Fibroblast of skin of back (primary cell): Measurements from ENCODE around the gene CDR2L. TPM values are rescaled to one million over a fixed set of nuclear protein-coding genes. Genes with fewer than 3 reads are reported as not detected.

ENCODE experiments used
- DNase-seq: peaks from one replicate; pipeline ENCODE4 v3.0.0-alpha.2; 2013
- polyA plus RNA-seq, 2 experiments: library from polyadenylated mRNA; unstranded; fragments of 120-200 nt; gene quantifications; one replicate each; pipeline ENCODE4 v1.2.1, GENCODE V29; 2013; ENCODE audit not compliant: insufficient read length in 2 of 2

The CDR2L gene
- 48.1 TPM for polyA plus RNA-seq (2013, experiment 1 of 2; ENCODE audit: insufficient read length)
- polyA plus RNA-seq (2013, experiment 2 of 2; ENCODE audit: insufficient read length): 38.4 TPM

DNA sequence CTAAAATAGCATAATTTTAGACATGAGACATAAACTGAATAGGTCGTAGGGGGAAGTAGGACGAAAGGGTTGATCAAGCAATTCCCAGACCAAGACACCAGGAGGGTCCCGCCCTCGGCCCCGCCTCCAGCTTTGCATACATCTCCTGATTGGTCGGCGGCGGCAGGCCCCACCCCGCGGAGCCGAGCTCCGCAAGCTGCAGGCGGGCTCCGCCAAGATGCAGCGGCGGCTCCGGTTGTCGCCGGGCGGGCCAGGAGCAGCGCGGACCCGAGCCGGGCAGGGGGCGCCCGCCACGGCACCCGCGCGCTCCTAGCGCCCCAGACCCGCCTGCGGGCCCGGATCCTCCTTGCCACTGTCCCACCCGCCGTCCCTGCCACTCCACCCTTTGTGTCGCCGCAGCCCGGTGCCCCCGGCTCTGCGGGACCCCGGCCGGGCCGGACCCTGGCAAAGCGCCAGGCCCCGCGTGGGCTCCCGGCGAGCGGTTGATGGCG lies at the start of gene CDR2L:
Gene CDR2L (plus strand): TSS at position 215 of the 491 bp plus-strand sequence. CDS start 412 bp downstream, outside the sequence.
- DNase-seq: peak; percentile 92

DNA sequence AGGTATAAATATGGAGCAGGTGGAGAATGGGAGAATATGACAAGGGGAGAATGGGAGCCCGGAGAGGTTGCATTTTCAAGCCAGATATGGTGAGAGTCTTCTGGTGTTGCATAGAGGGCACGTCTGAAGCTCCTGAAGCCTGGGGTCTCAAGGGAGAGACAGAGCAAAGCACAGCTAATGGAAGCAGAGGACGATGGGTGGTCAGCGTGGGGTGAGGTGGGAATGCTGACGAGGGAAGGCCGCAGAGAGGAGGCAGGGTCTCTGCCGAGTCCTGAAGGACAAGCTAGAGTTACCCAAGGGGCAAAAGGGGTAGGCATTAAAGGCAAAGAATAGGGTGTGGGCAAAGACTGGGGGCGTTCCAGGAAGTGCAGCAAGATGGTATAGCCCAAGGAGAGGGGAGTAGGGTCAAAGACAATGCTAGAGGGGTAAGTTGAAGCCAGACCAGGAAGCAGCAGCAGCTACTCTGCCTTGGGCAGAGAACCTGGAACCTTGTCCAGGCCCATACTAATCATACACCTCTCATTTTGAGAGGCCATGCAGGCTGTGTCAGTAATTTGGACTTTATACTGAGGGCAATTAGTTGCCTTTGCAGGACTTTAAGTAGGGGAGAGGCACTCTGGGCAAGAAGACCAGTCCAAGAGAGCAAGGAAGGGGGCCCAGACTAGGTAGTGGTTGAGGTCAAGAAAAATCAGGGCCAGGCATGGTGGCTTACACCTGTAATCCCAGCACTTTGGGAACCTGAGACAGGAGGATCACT lies 49.1 kb upstream of the CDR2L start:
- DNase-seq: no peak

DNA sequence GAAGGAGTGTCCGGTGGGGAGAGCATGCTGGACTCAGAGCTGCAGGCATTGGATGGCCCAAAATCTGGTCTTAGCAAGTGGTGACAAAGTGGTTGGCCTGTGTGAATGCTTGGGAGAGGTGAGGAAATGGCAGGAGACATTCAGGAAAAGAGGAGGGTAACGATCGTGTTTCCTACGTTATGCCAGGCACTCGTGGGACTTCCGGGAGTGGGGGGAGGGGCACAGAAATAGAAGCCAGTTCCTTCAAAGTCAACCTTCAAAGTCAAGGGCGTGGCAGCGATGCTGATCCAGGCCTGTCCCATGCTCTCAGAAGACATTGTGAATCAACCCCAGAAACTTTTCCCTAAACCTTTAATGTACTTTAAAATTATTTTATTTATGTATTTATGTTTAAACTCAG lies 47.9 kb upstream of the CDR2L start:
- no peak for DNase-seq

DNA sequence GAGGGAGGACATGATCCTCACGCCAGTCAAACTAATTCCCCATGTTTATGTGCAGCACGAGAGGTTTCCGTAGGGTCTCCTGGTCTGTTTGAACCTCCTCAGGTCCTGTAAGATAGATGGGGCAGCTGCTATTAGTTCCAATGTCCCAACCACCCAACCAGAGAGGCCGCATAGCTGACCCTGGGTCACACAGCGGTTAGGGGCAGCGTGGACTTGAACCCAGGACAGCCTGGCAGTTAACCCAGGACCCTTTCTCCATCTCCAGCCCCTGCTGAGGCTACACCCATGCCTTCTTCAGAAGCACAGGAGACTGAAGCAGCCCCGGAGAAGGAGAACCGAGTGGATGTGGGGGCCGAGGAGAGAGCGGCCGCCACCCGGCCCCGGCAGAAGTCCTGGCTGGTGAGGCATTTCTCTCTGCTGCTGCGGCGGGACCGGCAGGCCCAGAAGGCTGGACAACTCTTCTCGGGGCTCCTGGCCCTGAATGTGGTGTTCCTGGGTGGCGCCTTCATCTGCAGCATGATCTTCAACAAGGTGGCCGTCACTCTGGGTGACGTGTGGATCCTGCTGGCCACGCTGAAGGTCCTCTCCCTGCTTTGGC lies 46.2 kb upstream of the CDR2L start:
- DNase-seq: no peak

DNA sequence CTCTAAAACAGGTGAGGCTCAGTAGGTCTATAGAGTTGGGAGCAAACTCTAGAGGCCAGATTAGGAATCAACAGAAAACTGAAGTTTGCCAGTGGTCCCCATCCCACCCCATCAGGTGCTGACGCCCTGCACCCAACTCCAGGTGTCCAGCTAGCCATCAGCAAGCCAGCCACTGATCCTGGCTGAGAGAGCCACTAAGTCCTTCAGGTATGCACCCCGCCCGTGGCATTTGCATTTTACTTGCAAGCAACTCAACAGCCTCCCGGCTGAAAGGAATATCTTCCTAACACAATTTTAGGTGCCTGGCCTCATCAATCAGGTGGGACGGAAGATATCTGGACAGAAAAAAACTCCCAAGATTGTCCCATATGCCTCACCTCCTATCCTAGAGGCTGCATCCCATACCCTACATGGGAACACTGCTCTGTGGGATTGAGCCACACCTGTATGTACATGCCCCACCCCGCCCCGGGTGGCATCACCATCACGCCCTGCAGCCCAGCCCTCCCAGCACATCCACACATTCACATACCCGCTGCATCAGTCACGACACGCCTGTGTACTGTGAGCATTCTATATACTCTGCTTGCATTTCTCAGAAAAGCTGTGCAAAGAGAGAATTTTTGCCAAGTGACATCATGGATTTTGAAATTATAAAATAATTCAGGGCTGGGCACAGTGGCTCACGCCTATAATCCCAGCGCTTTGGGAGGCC lies 43.5 kb upstream of the CDR2L start:
- no peak for DNase-seq

DNA sequence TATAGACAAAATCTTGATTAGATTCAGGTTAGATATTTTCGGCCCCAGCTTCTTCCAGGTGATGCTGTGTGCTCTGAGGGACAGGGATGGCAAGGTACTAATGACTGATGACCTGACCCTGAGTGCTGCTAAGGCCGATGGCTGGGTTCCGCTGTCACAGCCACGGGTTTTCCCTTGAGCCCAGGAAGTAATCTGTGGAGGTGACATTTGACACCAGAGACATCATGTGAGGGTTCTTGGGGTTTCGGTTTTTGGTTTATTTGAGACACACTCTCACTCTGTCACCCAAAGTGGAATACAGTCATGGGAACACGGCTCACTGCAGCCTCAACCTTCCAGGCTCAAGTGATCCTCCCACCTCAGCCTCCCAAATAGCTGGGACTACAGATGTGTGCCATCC lies 41.9 kb upstream of the CDR2L start:
- DNase-seq: no peak

DNA sequence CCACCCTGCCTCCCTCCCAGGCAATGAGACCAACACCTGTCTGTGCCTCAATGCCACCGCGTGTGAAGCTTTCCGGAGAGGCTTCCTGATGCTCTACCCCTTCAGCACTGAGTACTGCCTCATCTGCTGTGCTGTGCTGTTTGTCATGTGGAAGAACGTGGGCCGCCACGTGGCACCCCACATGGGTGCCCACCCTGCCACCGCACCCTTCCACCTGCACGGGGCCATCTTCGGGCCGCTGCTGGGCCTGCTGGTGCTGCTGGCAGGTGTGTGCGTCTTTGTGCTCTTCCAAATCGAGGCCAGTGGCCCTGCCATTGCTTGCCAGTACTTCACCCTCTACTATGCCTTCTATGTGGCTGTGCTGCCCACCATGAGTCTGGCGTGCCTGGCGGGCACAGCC lies 40.8 kb upstream of the CDR2L start:
- no peak for DNase-seq

DNA sequence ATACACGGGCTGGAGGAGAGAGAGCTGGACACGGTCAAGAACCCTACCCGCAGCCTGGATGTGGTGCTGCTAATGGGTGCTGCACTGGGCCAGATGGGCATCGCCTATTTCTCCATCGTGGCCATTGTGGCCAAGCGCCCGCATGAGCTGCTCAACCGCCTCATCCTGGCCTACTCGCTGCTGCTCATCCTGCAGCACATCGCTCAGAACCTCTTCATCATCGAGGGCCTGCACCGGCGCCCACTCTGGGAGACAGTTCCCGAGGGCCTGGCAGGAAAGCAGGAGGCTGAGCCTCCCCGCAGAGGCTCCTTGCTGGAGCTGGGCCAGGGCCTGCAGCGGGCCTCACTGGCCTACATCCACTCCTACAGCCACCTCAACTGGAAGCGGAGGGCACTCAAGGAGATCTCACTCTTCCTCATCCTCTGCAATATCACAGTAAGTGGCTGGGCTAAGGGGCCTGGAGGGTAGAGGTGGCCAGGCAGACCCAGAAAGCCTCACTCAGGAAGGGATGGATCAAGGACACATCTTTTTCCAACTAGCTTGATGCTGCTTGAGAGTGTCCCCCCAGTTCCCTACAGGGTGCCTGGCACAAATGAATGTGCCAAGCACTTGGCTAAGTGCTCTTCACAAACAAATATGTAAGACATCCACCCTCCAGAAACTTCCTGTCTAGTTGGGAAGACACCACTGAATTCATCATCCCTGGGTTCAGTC lies 40.2 kb upstream of the CDR2L start:
- DNase-seq: no peak

DNA sequence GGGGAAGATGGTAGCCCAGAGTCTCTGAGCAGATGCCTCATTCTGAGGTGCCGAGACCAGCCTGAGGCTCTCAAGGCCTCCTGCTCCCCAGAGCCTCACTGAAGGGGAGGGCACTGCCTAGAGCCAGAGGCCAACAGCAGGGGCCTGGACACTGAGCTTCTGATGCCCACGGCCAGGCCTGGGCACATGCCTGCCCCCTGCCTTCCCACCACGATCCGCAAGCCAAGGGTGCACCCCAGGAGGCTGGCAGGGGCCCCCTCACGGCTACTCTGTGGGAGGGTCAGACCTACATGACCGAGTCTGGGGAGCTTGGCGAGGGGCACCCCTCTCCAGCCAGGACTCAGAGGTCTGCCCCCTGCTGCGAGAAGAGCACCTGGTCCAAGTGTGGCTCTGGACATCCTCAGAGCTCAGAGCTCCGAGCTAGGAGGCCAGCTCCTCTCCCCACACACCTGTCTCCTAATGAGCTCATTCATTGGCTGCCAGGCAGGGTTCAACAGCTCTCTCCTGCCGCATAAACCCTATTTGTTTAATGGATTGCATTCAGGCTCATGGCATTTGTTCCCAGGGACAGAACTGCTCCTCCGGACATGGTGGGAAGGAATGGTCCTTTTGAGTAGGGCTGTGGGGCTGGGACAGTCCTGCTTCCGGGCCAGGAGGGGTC lies 37.8 kb upstream of the CDR2L start:
- no peak for DNase-seq

DNA sequence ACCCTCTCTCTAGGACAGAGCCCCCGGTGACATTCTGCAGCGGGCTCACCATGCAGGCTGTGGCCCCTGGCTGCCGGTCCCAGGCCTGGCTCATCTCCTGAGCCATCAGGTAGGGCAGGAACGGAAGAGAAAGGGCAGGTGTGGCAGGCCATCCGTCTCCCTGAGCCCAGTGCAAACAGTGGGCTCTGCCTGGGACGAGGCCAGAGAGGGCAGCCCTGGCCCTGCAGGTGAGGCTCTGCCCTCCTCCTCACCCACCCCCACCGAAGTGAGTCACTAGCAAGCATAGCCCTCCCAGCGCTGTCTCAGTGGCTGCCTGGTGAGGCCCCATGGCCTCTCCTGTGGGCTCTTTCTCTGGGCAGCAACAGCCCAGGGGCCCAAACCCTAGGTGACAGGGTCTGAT lies 37.2 kb upstream of the CDR2L start:
- DNase-seq: no peak

DNA sequence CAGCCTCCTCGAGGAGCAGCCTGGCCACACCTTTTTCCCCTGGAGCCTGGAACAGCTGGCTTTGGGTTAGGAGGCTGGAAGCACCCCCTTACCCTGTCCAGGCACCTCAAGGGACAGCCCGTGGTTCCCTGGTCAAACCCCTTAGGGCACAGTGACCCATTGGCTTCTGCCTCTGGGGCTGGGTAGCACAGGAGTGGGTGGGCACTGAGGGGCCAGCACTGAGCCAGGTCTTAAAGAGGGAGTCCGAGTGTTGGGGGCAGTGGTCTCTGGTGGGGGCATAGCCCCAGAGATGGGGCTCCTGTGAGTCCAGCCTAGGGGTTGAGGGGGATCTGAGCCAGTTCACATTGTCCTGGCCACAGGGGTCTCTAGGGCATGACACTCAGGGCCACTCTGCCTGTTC lies 36.4 kb upstream of the CDR2L start:
- DNase-seq: no peak

DNA sequence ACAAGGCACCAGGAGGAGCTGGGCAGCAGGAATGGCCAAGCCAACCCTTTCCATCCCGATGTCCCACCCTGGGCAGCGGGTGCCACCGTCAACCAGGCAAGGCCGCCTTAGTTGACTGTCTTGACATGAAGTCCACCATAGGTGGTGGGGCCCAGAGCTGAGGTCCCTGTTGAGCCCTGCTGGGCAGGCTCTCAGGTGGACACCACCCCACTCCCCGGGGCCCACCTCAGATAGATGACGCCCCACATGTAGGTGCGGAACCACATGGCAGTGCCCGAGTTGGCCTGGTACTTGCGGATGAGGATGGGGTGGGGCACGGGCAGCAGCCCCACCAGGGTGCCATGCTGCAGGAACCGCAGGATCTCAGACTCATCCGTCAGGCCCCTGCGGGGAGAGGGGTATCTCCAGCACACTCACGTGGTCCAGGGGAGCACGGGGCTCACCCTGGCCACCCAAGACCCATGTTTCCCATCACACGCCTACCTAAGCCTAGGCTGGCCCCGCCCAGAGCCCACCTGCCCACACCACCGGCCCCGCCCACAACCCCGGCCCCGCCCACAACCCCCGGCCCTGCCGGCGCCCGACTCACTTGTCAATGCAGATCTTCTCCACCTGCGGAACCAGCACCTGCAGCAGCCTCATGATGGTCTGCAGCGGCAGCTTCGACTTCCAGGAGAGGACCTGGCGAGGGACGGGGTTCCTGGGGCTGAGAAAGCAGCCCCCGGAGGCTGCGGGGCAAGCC lies 35.6 kb upstream of the CDR2L start:
- DNase-seq: no peak

DNA sequence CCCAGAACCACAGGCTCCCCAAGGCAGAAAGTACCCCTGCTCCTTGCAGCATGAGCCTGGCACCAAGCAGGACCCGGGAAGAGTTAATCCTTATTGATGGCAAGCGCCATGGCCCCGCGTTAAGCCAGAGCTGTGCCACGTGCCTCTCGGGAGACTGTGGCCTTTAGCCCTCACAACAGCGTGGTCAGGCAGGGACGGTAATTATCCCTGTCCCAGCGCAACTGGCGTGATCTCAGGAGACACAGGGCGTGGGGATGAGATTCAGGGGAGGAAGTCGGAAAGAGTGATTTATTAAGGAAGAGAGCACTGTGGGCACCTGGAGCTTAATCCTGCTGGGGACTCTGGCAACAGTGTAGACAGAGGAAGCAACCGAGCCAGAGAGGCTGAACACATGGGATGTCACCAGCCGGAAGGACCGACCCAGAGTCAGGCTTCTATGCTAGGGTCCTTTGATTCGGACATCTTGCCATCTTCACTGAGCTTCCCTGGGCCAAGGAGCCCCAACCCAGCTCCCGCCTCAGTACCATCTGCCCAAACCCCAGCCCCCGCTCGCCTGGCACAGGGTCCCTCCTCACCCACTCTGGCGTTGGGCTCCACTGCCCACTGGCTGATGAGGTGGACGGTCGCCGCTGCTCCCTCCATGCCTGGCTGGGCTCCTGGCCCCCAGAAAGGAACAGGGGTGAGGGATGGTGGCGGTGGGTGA lies 34.9 kb upstream of the CDR2L start:
- no peak for DNase-seq

DNA sequence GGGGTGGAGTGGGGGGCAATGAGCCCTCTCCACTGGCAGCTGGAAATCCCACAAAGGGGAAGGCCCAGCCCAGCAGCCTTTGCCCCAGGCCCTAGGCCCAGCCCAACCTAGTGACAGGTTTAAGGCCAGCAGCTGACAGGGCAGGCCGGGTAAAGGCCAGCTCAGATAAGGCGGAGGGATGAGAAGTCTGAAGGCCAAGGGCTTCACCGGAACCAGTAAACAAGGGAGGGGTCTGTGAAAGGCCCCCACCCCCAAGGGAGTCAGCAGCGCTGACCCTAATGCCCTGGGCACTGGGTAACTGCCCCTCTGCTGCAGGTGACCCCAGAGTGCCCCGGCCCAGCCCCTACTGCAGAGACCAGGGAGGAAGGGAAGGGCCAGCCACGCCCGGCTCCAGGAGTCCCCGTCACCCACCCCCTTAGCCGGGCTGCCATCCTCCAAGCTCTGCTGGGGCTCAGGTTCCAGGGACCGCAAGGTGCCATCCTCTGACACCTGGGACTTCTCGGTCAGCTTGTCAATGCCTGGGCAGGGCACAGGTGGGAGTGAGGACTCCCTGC lies 34.2 kb upstream of the CDR2L start:
- no peak for DNase-seq

DNA sequence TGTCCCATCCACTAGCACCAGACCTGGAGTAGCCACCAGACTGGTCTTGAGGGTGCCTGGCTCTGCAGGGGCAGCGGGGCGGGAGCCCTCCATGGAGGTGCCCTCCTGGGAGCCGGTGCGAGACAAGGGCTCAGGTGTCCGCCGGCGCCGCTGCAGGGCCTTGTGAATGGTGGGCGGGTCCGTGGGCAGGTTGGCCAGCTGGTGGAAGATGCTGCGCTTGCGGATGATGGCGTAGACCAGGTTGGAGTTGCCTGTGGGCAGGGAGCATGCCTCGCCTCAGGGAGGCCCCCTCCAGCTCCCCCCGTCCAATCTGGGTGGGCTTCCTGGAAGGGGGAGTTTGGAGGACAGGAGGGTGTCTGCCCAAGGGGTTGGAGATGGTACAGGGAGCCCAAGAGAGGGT lies 33.3 kb upstream of the CDR2L start:
- DNase-seq: no peak

DNA sequence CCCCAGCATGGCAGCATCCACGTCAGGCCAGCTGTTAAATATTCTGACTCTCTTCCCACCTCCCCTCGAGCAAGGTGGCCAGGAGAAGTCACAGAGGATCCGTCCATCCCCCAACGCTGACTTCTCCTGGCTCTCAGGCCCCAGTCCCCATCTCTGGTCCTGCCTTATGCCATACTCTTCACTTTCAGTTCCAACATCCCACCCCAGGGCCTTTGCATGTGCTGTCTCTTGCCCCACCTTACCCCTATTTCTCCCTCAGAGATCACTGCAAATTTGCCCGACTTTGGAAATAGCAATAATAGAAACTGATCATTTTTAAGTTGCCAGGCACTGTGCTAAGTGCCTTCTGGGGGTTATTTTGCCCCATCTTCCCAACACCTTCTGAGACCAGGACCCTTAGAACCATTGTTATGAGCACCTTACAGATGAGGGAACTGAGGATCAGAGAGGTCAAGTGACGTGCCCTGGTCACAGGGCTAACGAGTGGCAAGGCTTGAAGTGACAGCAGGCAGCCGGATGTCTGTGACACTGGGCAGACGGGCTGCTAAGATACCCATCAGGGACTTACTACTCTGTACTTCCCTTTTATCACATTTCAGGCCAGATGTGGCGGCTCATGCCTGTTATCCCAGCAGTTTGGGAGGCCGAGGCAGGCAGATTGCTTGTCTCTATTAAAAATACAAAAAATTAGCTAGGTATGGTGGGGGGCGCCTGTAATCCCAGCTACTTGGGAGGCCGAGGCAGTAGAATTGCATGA lies 32.6 kb upstream of the CDR2L start:
- no peak for DNase-seq

DNA sequence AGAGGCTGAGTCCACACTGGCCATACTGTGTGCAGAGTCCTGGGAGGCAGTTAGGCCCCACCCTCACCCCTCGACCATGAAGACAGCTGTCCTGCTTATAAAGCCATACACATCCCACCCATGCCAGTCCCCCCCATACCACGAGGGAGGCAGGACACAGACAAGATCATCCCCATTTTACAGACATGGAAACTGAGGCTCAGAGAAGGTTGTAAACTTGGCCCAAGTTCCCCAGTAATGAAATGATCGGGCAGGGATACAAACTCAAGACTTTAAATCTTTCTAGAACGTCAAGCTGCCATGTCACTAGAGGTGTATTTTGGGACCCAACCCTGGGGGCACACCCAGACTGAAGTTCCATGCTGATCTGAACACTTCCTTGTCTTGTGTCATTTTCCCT lies 31.3 kb upstream of the CDR2L start:
- DNase-seq: no peak

DNA sequence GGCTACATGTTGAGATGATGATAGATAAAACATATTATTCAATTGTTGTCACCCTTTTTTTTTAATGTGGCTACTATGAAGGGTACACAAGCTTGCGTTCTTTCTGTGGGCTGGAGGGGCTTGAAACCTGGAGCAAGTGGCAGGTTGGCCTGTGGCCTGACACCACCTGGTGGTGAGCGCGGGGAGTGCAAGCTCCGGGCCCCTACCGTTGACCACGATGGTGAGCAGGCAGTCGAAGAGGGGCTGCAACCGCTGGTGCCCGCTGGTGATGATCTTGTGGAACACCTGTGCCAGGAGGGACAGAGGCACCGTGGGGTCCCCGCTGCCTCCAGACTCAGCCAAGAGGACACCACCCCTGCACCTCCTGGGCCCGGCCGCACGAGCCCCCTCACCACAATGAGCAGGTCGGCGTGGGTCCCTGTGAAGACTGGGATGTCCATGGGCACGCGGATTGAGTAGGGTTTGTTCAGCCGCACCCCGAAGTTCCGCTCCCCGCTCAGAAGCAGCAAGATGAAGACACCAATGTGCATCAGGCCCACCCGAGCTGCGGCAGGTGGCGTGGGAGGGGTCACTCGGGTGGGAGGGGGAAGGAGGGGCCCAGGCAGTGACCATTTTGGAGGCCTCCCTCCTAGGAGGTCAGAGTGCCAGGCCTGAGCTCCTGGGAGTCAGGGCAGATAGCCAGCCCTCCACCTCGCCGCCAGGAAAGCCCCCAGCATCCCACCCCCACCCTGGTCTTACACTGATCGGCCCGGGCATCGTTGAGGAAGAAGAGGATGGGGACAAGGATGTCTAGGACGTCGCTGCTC lies 29.3 kb upstream of the CDR2L start:
- DNase-seq: peak; percentile 41
